CD8-positive, alpha-beta memory T cell (primary cell): Measurements from ENCODE around the gene SMCO1. TPM values are rescaled to one million over a fixed set of nuclear protein-coding genes. Genes with fewer than 3 reads are reported as not detected.
A peak's percentile ranks its signal among the peaks of the same experiment; 100 is the strongest.
"Not testable (repeated sequence)": the region's sequence is repeated elsewhere in the genome, so short reads cannot be mapped to it uniquely, and the experiment has no call there.

Experiments used
- CTCF ChIA-PET: fragments of 350-600 bp; sonication (Branson Sonifier 250); formaldehyde crosslinking; loops from one replicate; lab custom pipeline; 2021; ENCODE audit warnings: antibody characterized with exemption; lab: Charles Lee
- POLR2A ChIA-PET: fragments of 350-600 bp; sonication (Branson Sonifier 250); formaldehyde crosslinking; loops from one replicate; lab custom pipeline; 2021; ENCODE audit warnings: antibody characterized with exemption; lab: Charles Lee
- DNase-seq, 5 donors: peaks; one replicate each; pipeline versions ENCODE4 v3.0.0 to v3.0.0-alpha.2; 2020 to 2022; ENCODE audit warnings: mixed read lengths in 1 of 5
- H3K27ac ChIP-seq: one replicate; pipeline ENCODE4 v1.7.0; 2013; ENCODE audit warnings: low read depth, mild to moderate bottlenecking, low read length, moderate library complexity
- H3K27me3 ChIP-seq: 2 replicates; pipeline ENCODE4 v1.7.0; 2013; ENCODE audit warnings: low read length, mild to moderate bottlenecking; ENCODE audit not compliant: insufficient read depth, poor library complexity, severe bottlenecking
- H3K36me3 ChIP-seq: 2 replicates; pipeline ENCODE4 v1.7.0; 2013; ENCODE audit warnings: mild to moderate bottlenecking, low read length, moderate library complexity; ENCODE audit not compliant: insufficient read depth
- H3K4me1 ChIP-seq: 2 replicates; pipeline ENCODE4 v1.7.0; 2013; ENCODE audit warnings: mild to moderate bottlenecking, low read length, moderate library complexity; ENCODE audit not compliant: insufficient read depth
- H3K4me3 ChIP-seq: 2 replicates; pipeline ENCODE4 v1.7.0; 2013; ENCODE audit warnings: mild to moderate bottlenecking, low read length
- H3K9me3 ChIP-seq: 2 replicates; pipeline ENCODE4 v1.7.0; 2013; ENCODE audit warnings: mild to moderate bottlenecking, low read length
- H3K27ac Mint-ChIP-seq, 8 donors: one replicate each; pipeline ENCODE4 v1.8.0; 2020 to 2021; ENCODE audit warnings: mixed read lengths in 8 of 8, mild to moderate bottlenecking in 6 of 8, inconsistent platforms in 3 of 8, moderate library complexity in 3 of 8
- H3K27me3 Mint-ChIP-seq, 2 donors: one replicate each; pipeline ENCODE4 v1.8.0; 2020 to 2021; ENCODE audit warnings: mixed read lengths in 2 of 2, mild to moderate bottlenecking in 1 of 2, moderate library complexity in 1 of 2
- H3K36me3 Mint-ChIP-seq, 3 donors: one replicate each; pipeline ENCODE4 v1.8.0; 2020 to 2021; ENCODE audit warnings: mixed read lengths in 3 of 3, inconsistent platforms in 1 of 3, mild to moderate bottlenecking in 1 of 3
- H3K4me1 Mint-ChIP-seq, 3 donors: one replicate each; pipeline ENCODE4 v1.8.0; 2020 to 2021; ENCODE audit warnings: mixed read lengths in 3 of 3, inconsistent platforms in 1 of 3, mild to moderate bottlenecking in 1 of 3
- H3K4me3 Mint-ChIP-seq, 7 donors: one replicate each; pipeline ENCODE4 v1.8.0; 2020 to 2021; ENCODE audit warnings: mixed read lengths in 7 of 7, mild to moderate bottlenecking in 6 of 7, moderate library complexity in 4 of 7, inconsistent platforms in 2 of 7
- H3K9me3 Mint-ChIP-seq, 5 donors: one replicate each; pipeline ENCODE4 v1.8.0; 2020 to 2022; ENCODE audit warnings: mixed read lengths in 5 of 5, mild to moderate bottlenecking in 3 of 5, moderate library complexity in 2 of 5, inconsistent platforms in 1 of 5
- polyA plus RNA-seq: library from polyadenylated mRNA; unstranded; fragments of 300-500 nt; fragmentation: Illumina TruSeq; gene quantifications from one replicate; pipeline ENCODE4 v1.2.3, GENCODE V29; 2021
- total RNA-seq, 2 experiments: library from RNA; stranded (reverse); gene quantifications; one replicate each; pipeline ENCODE4 v1.2.3, GENCODE V29; 2021

Gene SMCO1
- total and polyA plus RNA-seq, 3 experiments from 2014 or later = not detected

- H3K27me3 ChIP-seq = no peaks in the 10 kb centered on the region
- no peak for DNase-seq
- H3K27ac ChIP-seq = no peak overlapping the region
- ChIA-PET CTCF (interaction anchor here (1.3 kb wide), 1 partner anchor 237 kb away, joined by 4 read pairs; no protein-coding TSS in a partner anchor), POLR2A (interaction anchor here (0.5 to 0.7 kb wide), 2 partner anchors 12 to 70 kb away, joined by 3 to 5 read pairs; no protein-coding TSS in a partner anchor)
- peak overlapping the region in 2 of 8 donors; percentile 42 to 72 for H3K27ac Mint-ChIP-seq
- H3K36me3 Mint-ChIP-seq = peaks cover 5 to 61% (median 14%) of the 10 kb centered on the region in 3 donors
- no peak overlapping the region for H3K4me3 Mint-ChIP-seq
- H3K36me3 ChIP-seq = peaks cover 35% of the 10 kb centered on the region
- H3K4me1 Mint-ChIP-seq = peaks cover 22 to 54% (median 35%) of the 10 kb centered on the region in 3 donors
- no peak overlapping the region for H3K4me3 ChIP-seq
- no peaks in the 10 kb centered on the region for H3K9me3 ChIP-seq
- H3K9me3 Mint-ChIP-seq = no peaks in the 10 kb centered on the region
- H3K4me1 ChIP-seq = no peaks in the 10 kb centered on the region
- H3K27me3 Mint-ChIP-seq = peaks cover 0 to 2% of the 10 kb centered on the region in 2 donors
Observed at GRCh38 chr3:196489747-196490146, 25.4 kb downstream of the SMCO1 start.

DNA sequence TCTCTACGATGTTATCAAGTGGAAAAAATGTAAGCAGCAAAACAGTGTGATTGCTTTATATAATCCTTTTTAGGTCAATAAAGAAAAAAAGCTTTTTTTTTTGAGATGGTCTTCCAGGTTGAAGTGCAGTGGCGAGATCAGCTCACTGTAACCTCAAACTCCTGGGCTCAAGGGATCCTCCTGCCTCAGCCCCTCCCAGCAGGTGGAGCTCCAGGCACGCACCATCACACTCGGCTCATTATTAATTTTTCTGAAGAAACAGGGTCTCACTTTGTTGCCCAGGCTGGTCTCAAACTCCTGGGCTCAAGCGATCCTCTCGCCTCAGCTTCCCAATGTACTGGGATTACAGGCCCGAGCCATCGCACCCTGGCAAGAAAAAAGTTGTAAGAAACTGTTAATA lies 28.9 kb downstream of the SMCO1 start:
- CTCF ChIA-PET = interaction anchor here (0.7 to 2.5 kb wide), 8 partner anchors 15 to 231 kb away, joined by 3 to 10 read pairs (median 3); partner anchors contain the start of gene RNF168

GRCh38 chr3:196477678-196478077 lies 37.5 kb downstream of the SMCO1 start:
- no peaks in the 10 kb centered on the region for H3K4me1 ChIP-seq
- no peak overlapping the region for H3K4me3 ChIP-seq
- no peaks in the 10 kb centered on the region for H3K27me3 Mint-ChIP-seq
- peaks cover 27% of the 10 kb centered on the region for H3K36me3 ChIP-seq
- H3K4me3 Mint-ChIP-seq = no peak overlapping the region
- CTCF ChIA-PET = no interaction called here
- H3K4me1 Mint-ChIP-seq = no peaks in the 10 kb centered on the region
- H3K9me3 ChIP-seq = no peaks in the 10 kb centered on the region
- no peak overlapping the region for H3K27ac ChIP-seq
- no peaks in the 10 kb centered on the region for H3K27me3 ChIP-seq
- no peak overlapping the region for H3K27ac Mint-ChIP-seq
- H3K9me3 Mint-ChIP-seq = no peaks in the 10 kb centered on the region
- DNase-seq = no peak
- POLR2A ChIA-PET = no interaction called here
- H3K36me3 Mint-ChIP-seq = peaks cover 5 to 71% (median 13%) of the 10 kb centered on the region in 3 donors

More for the DNA sequence above, 28.9 kb downstream of the SMCO1 start:
- no peaks in the 10 kb centered on the region for H3K9me3 Mint-ChIP-seq
- POLR2A ChIA-PET = no interaction called here
- peaks cover 52% of the 10 kb centered on the region for H3K36me3 ChIP-seq
- H3K27ac Mint-ChIP-seq = no peak overlapping the region
- H3K27me3 Mint-ChIP-seq = peaks cover 0 to 2% of the 10 kb centered on the region in 2 donors
- no peaks in the 10 kb centered on the region for H3K27me3 ChIP-seq
- H3K36me3 Mint-ChIP-seq = peaks cover 12 to 71% (median 19%) of the 10 kb centered on the region in 3 donors
- H3K4me3 ChIP-seq = no peak overlapping the region
- peak in 1 of 5 donors; percentile 13 for DNase-seq
- H3K4me1 Mint-ChIP-seq = peaks cover 12 to 26% (median 19%) of the 10 kb centered on the region in 3 donors
- H3K4me3 Mint-ChIP-seq = no peak overlapping the region
- H3K4me1 ChIP-seq = no peaks in the 10 kb centered on the region
- H3K27ac ChIP-seq = no peak overlapping the region
- no peaks in the 10 kb centered on the region for H3K9me3 ChIP-seq

GRCh38 chr3:196472286-196472685 lies 42.9 kb downstream of the SMCO1 start:
- Mint-ChIP-seq H3K36me3 (peaks cover 0 to 69% (median 10%) of the 10 kb centered on the region in 3 donors), H3K4me1 (peaks cover 12 to 25% (median 18%) of the 10 kb centered on the region in 3 donors), H3K9me3 (no peaks in the 10 kb centered on the region), H3K27ac (peak overlapping the region in 2 of 8 donors; percentile 10 to 24), H3K27me3 (no peaks in the 10 kb centered on the region), H3K4me3 (no peak overlapping the region)
- no peak overlapping the region for H3K27ac ChIP-seq
- CTCF ChIA-PET = interaction anchor here (0.7 kb wide), 1 partner anchor 137 kb away, joined by 3 read pairs; no protein-coding TSS in a partner anchor
- H3K9me3 ChIP-seq = no peaks in the 10 kb centered on the region
- H3K36me3 ChIP-seq = peaks cover 31% of the 10 kb centered on the region
- H3K4me1 ChIP-seq = no peaks in the 10 kb centered on the region
- no peaks in the 10 kb centered on the region for H3K27me3 ChIP-seq
- no peak for DNase-seq
- POLR2A ChIA-PET = no interaction called here
- no peak overlapping the region for H3K4me3 ChIP-seq

GRCh38 chr3:196471551-196471950 lies 43.6 kb downstream of the SMCO1 start:
- no peaks in the 10 kb centered on the region for H3K9me3 Mint-ChIP-seq
- Histone ChIP-seq H3K36me3 (peaks cover 31% of the 10 kb centered on the region), H3K9me3 (no peaks in the 10 kb centered on the region), H3K4me3 (no peak overlapping the region), H3K4me1 (no peaks in the 10 kb centered on the region), H3K27ac (no peak overlapping the region), H3K27me3 (no peaks in the 10 kb centered on the region)
- DNase-seq = no peak
- H3K36me3 Mint-ChIP-seq = peaks cover 0 to 63% (median 10%) of the 10 kb centered on the region in 3 donors
- peak overlapping the region in 1 of 8 donors; percentile 10 for H3K27ac Mint-ChIP-seq
- POLR2A ChIA-PET = interaction anchor here (0.6 kb wide), 1 partner anchor 14 kb away, joined by 12 read pairs; no protein-coding TSS in a partner anchor
- H3K27me3 Mint-ChIP-seq = no peaks in the 10 kb centered on the region
- CTCF ChIA-PET = interaction anchor here (1.1 kb wide), 1 partner anchor 15 kb away, joined by 3 read pairs; no protein-coding TSS in a partner anchor
- H3K4me3 Mint-ChIP-seq = no peak overlapping the region
- peaks cover 12 to 25% (median 18%) of the 10 kb centered on the region in 3 donors for H3K4me1 Mint-ChIP-seq

DNA sequence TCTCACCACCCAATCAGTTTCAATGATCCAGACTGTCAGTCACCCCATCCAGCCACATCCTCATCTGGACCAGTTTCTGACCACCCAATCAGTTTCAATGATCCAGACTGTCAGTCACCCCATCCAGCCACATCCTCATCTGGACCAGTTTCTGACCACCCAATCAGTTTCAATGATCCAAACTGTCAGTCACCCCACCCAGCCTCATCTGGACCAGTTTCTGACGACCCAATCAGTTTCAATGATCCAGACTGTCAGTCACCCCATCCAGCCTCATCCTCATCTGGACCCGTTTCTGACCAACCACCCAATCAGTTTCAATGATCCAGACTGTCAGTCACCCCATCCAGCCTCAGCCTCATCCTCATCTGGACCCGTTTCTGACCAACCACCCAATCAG lies 45.0 kb downstream of the SMCO1 start:
- H3K9me3 ChIP-seq, H3K27ac Mint-ChIP-seq, H3K4me1 ChIP-seq, DNase-seq, POLR2A ChIA-PET, CTCF ChIA-PET, H3K4me3 ChIP-seq, H3K27me3 ChIP-seq, H3K27ac ChIP-seq, H3K9me3 Mint-ChIP-seq, H3K4me3 Mint-ChIP-seq, H3K27me3 Mint-ChIP-seq: not testable (repeated sequence)
- H3K4me1 Mint-ChIP-seq = peaks cover 12 to 25% (median 18%) of the 10 kb centered on the region in 3 donors
- peaks cover 30% of the 10 kb centered on the region for H3K36me3 ChIP-seq
- H3K36me3 Mint-ChIP-seq = peaks cover 0 to 59% (median 9%) of the 10 kb centered on the region in 3 donors

GRCh38 chr3:196463804-196464203 lies 51.3 kb downstream of the SMCO1 start:
- no peak for DNase-seq
- Histone ChIP-seq H3K36me3 (no peaks in the 10 kb centered on the region), H3K27ac (no peak overlapping the region), H3K4me3 (no peak overlapping the region), H3K27me3 (no peaks in the 10 kb centered on the region), H3K4me1 (no peaks in the 10 kb centered on the region), H3K9me3 (no peaks in the 10 kb centered on the region)
- Mint-ChIP-seq H3K4me1 (peaks cover 2 to 10% (median 3%) of the 10 kb centered on the region in 3 donors), H3K27ac (peak overlapping the region in 1 of 8 donors; percentile 21), H3K36me3 (peaks cover 3 to 19% (median 4%) of the 10 kb centered on the region in 3 donors), H3K9me3 (no peaks in the 10 kb centered on the region), H3K27me3 (no peaks in the 10 kb centered on the region), H3K4me3 (no peak overlapping the region)
- ChIA-PET CTCF (interaction anchor here (1.6 kb wide), 1 partner anchor 9 kb away, joined by 5 read pairs; no protein-coding TSS in a partner anchor), POLR2A (no interaction called here)

DNA sequence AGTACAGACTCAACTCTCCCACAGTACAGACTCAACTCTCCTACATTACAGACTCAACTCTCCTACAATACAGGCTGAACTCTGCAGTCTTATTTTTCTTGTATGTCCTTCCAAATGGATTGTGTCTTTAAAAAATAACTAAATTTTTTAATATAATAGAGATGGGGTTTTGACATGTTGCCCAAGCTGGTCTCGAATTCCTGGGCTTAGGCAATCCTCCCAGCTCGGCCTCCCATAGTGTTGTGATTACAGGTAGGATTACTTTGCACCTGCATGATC lies 51.7 kb downstream of the SMCO1 start:
- ChIA-PET CTCF (no interaction called here), POLR2A (no interaction called here)
- Mint-ChIP-seq H3K36me3 (peaks cover 3 to 16% (median 4%) of the 10 kb centered on the region in 3 donors), H3K4me1 (peaks cover 0 to 9% (median 3%) of the 10 kb centered on the region in 3 donors), H3K27ac (no peak overlapping the region), H3K9me3 (no peaks in the 10 kb centered on the region), H3K4me3 (no peak overlapping the region), H3K27me3 (no peaks in the 10 kb centered on the region)
- no peaks in the 10 kb centered on the region for H3K36me3 ChIP-seq
- H3K9me3 ChIP-seq = no peaks in the 10 kb centered on the region
- DNase-seq = no peak
- H3K4me1 ChIP-seq = no peaks in the 10 kb centered on the region
- H3K27ac ChIP-seq = no peak overlapping the region
- H3K27me3 ChIP-seq = no peaks in the 10 kb centered on the region
- no peak overlapping the region for H3K4me3 ChIP-seq
